ENCODE data around the gene MORC3. TPM values are rescaled to one million over a fixed set of nuclear protein-coding genes. Genes with fewer than 3 reads are reported as not detected.

MORC3 gene
- total and polyA plus RNA-seq, 9 of the 15 experiments (the other 6 are each of a cell fraction or from before 2014, with no cell fraction given) = 12.7 to 53.7 (median 36.0) TPM

GRCh38 chr21:36297938-36298572 lies 21.9 kb upstream of the MORC3 start (continued):
- TF ChIP-seq CHCHD3 (CRISPR knock-in tag; IDR thresholded peaks at IDR 0.05) (no peak), BCOR (IDR thresholded peaks at IDR 0.05) (no peak), TEAD1 (CRISPR knock-in tag; IDR thresholded peaks at IDR 0.05) (no peak), USF2 (CRISPR knock-in tag; IDR thresholded peaks at IDR 0.05) (no peak), BHLHE40 (IDR thresholded peaks at IDR 0.05; ENCODE audit: low read length) (peak; percentile 92), SETDB1 (IDR thresholded peaks at IDR 0.05; ENCODE audit: low read length) (no peak), TFE3 (CRISPR knock-in tag; IDR thresholded peaks at IDR 0.05) (peak; percentile 2; the same call in 1 of the 2 replicates), PYGO2 (tag; IDR thresholded peaks at IDR 0.05) (no peak), RAD21 (CRISPR knock-in tag; conservative IDR thresholded peaks at IDR 0.05 in 1 of 2, IDR thresholded peaks at IDR 0.05 in 1 of 2) (peak in 1 of 2 experiments; percentile 12; a peak in 1 of 4 replicates), ZNF175 (CRISPR knock-in tag; IDR thresholded peaks at IDR 0.05; ENCODE audit: low read depth) (peak; percentile 62), CEBPZ (IDR thresholded peaks at IDR 0.05; ENCODE audit: borderline replicate concordance, low read depth, low read length) (no peak), REST (IDR thresholded peaks at IDR 0.05; ENCODE audit: borderline replicate concordance) (peak; percentile 41), REST (CRISPR knock-in tag; IDR thresholded peaks at IDR 0.05; ENCODE audit: low read depth) (no peak), ZFX (CRISPR knock-in tag; IDR thresholded peaks at IDR 0.05) (peak; percentile 39; the same call in 1 of the 2 replicates)
